8988T (cell line): ENCODE results near the gene CHKA.

Experiments
- DNase-seq: peaks from one replicate; pipeline ENCODE4 v3.0.0; 2011

CHKA gene

GRCh38 chr11:68030318-68031143 lies 90.7 kb downstream of the CHKA start, which contains the start of gene NDUFS8:
Gene NDUFS8 (plus strand): TSS chr11:68030681. CDS start chr11:68032152, 1,471 bp downstream.
- DNase-seq: peak; percentile 99

GRCh38 chr11:68028802-68029545 lies 92.2 kb downstream of the CHKA start:
- DNase-seq: no peak

GRCh38 chr11:68027667-68028066 lies 93.5 kb downstream of the CHKA start:
- DNase-seq: no peak

GRCh38 chr11:68026391-68027105 lies 94.6 kb downstream of the CHKA start:
- DNase-seq: no peak

GRCh38 chr11:68025047-68025446 lies 96.1 kb downstream of the CHKA start:
- DNase-seq: no peak

- DNase-seq: no peak
Measured at GRCh38 chr11:68024508-68024907, 96.7 kb downstream of the CHKA start.

GRCh38 chr11:68022531-68022930 lies 98.7 kb downstream of the CHKA start:
- DNase-seq: no peak

GRCh38 chr11:68021167-68021787 lies 99.9 kb downstream of the CHKA start:
- no peak for DNase-seq

GRCh38 chr11:68020575-68020974 lies 100.6 kb downstream of the CHKA start:
- DNase-seq: peak; percentile 89

- no peak for DNase-seq
Measured at GRCh38 chr11:68019486-68019885, 101.7 kb downstream of the CHKA start.

GRCh38 chr11:68018730-68019190 lies 102.4 kb downstream of the CHKA start:
- no peak for DNase-seq

- no peak for DNase-seq
Measured at GRCh38 chr11:68017980-68018729, 103.0 kb downstream of the CHKA start.

GRCh38 chr11:68016904-68017817 lies 104.0 kb downstream of the CHKA start:
- DNase-seq: no peak

GRCh38 chr11:68016161-68016903 lies 104.9 kb downstream of the CHKA start:
- DNase-seq: no peak

GRCh38 chr11:68015467-68015866 lies 105.7 kb downstream of the CHKA start:
- DNase-seq: no peak

- no peak for DNase-seq
Measured at GRCh38 chr11:68014947-68015447, 106.2 kb downstream of the CHKA start.

GRCh38 chr11:68014157-68014946 lies 106.8 kb downstream of the CHKA start:
- DNase-seq: peak; percentile 84

GRCh38 chr11:68013611-68014156 lies 107.5 kb downstream of the CHKA start:
- DNase-seq: no peak
